ENCODE measurements around the gene UCHL5.

DNA sequence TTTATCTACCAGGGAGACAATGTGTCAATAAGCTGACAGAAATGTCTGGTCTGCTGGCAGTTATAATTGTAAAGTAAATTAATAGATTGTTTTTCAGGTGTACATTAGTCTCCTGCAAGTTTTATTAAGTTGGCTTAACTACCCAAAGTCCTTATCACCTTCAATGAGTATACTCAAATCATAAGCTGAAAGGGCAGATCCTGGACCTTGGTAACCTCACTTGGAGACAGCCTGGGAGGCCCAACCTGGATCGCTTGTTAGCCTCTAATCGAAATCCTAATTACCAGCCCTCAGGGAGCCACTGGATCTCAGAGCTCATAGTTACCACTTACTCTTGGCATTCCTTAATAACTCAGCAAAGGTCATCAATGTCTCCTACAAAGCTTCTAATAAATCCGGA is 49.7 kb downstream of the UCHL5 start:
- no peak for TF ChIP-seq GATA3 (IDR thresholded peaks at IDR 0.05; ENCODE audit: low read depth, low read length)
- no peak for TF ChIP-seq GATA2 (IDR thresholded peaks at IDR 0.05; ENCODE audit: low read depth, low read length)

All from SH-SY5Y (cell line).